Measurements from ENCODE around the gene DLX3. TPM values are rescaled to one million over a fixed set of nuclear protein-coding genes. Genes with fewer than 3 reads are reported as not detected.

DLX3 gene
- total and polyA plus RNA-seq, 4 donors: 0.17 to 1.3 (median 0.64) TPM

DNA sequence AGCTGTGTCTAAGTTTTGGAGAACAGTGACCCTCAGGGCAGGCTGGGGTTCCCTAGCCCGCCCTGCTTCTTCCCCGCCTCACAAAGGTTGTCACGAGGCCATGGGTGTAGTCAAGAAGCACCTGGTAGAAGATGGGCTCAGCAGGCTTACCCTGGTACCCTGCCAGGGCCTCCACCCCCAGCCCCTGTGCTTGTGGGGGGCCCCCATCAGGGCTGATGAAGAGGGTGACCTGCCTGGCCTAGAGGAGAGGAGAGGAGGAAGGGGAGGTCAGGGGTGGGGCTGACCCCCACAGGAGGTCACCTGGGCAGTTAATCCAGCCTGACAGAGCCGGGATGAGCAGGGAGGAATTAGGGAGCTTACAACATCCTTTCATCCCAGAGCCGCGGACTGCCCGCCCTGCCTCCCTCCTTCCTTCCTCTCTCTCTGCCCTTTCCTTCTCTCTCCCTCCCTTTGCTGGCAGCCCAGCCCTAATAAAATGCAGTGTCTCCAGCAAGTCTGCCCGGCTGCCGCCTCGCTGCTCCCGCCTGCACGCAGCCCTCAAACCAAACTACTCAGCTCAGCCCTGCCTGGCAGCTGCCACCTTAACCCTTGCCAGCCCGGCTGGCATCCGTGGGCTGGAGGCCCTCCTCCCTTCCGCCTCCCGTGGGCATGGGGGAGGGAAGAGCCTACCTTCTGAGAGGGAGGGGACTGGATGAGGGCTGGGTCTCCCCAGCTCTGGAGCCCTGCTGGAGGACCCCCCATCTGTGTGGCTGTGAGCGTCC, 7.2 kb downstream of the DLX3 start:
- Histone ChIP-seq H3K4me1 (ENCODE audit: control insufficient read depth in 5 of 5, insufficient read depth in 5 of 5, low read length in 5 of 5) (peaks cover 0 to 16% (median 4%) of the 10 kb centered on the region in 5 donors), H3K9me3 (ENCODE audit: control insufficient read depth in 4 of 4, insufficient read depth in 3 of 4, low read length in 3 of 4) (no peaks in the 10 kb centered on the region), H3K9ac (ENCODE audit: insufficient read depth in 1 of 2, low read length in 2 of 2) (no peak overlapping the region), H3K4me3 (no peak overlapping the region), H3K36me3 (ENCODE audit: control insufficient read depth in 4 of 4, insufficient read depth in 4 of 4, low read length in 4 of 4) (no peaks in the 10 kb centered on the region), H3K27me3 (ENCODE audit: control insufficient read depth in 3 of 3, insufficient read depth in 3 of 3, low read length in 2 of 3) (peaks cover 0 to 47% (median 38%) of the 10 kb centered on the region in 3 donors), H3K27ac (ENCODE audit: low read depth in 1 of 2, low read length in 1 of 2) (no peak overlapping the region)
- DNase-seq: peak; percentile 60 to 74 (median 60)
- TF ChIP-seq, protein P1, sequence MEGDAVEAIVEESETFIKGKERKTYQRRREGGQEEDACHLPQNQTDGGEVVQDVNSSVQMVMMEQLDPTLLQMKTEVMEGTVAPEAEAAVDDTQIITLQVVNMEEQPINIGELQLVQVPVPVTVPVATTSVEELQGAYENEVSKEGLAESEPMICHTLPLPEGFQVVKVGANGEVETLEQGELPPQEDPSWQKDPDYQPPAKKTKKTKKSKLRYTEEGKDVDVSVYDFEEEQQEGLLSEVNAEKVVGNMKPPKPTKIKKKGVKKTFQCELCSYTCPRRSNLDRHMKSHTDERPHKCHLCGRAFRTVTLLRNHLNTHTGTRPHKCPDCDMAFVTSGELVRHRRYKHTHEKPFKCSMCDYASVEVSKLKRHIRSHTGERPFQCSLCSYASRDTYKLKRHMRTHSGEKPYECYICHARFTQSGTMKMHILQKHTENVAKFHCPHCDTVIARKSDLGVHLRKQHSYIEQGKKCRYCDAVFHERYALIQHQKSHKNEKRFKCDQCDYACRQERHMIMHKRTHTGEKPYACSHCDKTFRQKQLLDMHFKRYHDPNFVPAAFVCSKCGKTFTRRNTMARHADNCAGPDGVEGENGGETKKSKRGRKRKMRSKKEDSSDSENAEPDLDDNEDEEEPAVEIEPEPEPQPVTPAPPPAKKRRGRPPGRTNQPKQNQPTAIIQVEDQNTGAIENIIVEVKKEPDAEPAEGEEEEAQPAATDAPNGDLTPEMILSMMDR (IDR thresholded peaks at IDR 0.05; ENCODE audit: control extremely low read depth, extremely low read depth): no peak
- ATAC-seq (ENCODE audit: insufficient read depth, low FRiP score): no peak
- 12 to 18% methylated on average over 16 to 17 of the region's 17 CpGs for WGBS, 2 donors

DNA sequence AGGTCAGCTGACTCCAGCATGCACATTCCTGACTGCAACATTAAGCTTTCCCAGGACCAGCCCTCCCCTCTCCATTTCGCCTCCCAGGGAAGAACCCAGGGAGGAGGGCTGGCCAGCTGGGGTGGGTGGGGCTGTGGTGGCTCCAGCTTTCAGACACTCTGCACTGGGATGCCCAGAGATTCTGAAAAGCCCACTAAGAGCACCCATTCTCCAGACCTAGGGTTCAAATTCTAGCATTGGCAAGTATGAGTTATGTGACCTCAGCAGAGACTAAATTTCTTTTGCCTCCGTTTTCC, 7.8 kb downstream of the DLX3 start:
- Histone ChIP-seq H3K36me3 (ENCODE audit: control insufficient read depth in 4 of 4, insufficient read depth in 4 of 4, low read length in 4 of 4) (no peaks in the 10 kb centered on the region), H3K27ac (ENCODE audit: low read depth in 1 of 2, low read length in 1 of 2) (no peak overlapping the region), H3K9me3 (ENCODE audit: control insufficient read depth in 4 of 4, insufficient read depth in 3 of 4, low read length in 3 of 4) (no peaks in the 10 kb centered on the region), H3K27me3 (ENCODE audit: control insufficient read depth in 3 of 3, insufficient read depth in 3 of 3, low read length in 2 of 3) (peaks cover 0 to 44% (median 34%) of the 10 kb centered on the region in 3 donors), H3K4me3 (no peak overlapping the region), H3K9ac (ENCODE audit: insufficient read depth in 1 of 2, low read length in 2 of 2) (no peak overlapping the region), H3K4me1 (ENCODE audit: control insufficient read depth in 5 of 5, insufficient read depth in 5 of 5, low read length in 5 of 5) (peaks cover 0 to 10% (median 2%) of the 10 kb centered on the region in 5 donors)
- 56 to 85% methylated on average over 2 of the region's 2 CpGs for WGBS, 2 donors
- DNase-seq (peak in 1 of 3 donors; percentile 5), ATAC-seq (ENCODE audit: insufficient read depth, low FRiP score) (no peak)
- TF ChIP-seq, protein P1 (IDR thresholded peaks at IDR 0.05; ENCODE audit: control extremely low read depth, extremely low read depth): no peak

GRCh38 chr17:49986396-49987289, 8.4 kb downstream of the DLX3 start:
- no peak overlapping the region for H3K27ac ChIP-seq (ENCODE audit: low read depth in 1 of 2, low read length in 1 of 2)
- ATAC-seq (ENCODE audit: insufficient read depth, low FRiP score) (no peak), DNase-seq (peak in 1 of 3 donors; percentile 5)
- TF ChIP-seq, protein P1 (IDR thresholded peaks at IDR 0.05; ENCODE audit: control extremely low read depth, extremely low read depth): no peak
- 64 to 69% methylated on average over 6 of the region's 6 CpGs for WGBS, 2 donors
- peaks cover 0 to 40% (median 31%) of the 10 kb centered on the region in 3 donors for H3K27me3 ChIP-seq (ENCODE audit: control insufficient read depth in 3 of 3, insufficient read depth in 3 of 3, low read length in 2 of 3)
- peaks cover 0 to 10% (median 2%) of the 10 kb centered on the region in 5 donors for H3K4me1 ChIP-seq (ENCODE audit: control insufficient read depth in 5 of 5, insufficient read depth in 5 of 5, low read length in 5 of 5)
- H3K36me3 ChIP-seq (ENCODE audit: control insufficient read depth in 4 of 4, insufficient read depth in 4 of 4, low read length in 4 of 4): no peaks in the 10 kb centered on the region
- H3K9ac ChIP-seq (ENCODE audit: insufficient read depth in 1 of 2, low read length in 2 of 2): no peak overlapping the region
- no peak overlapping the region for H3K4me3 ChIP-seq
- H3K9me3 ChIP-seq (ENCODE audit: control insufficient read depth in 4 of 4, insufficient read depth in 3 of 4, low read length in 3 of 4): no peaks in the 10 kb centered on the region
